HG02840 (cell line): ENCODE data around the gene CFAP57.
"Not testable (repeated sequence)": the region's sequence is repeated elsewhere in the genome, so short reads cannot be mapped to it uniquely, and the experiment has no call there.

Experiments
- ATAC-seq: cut with Tn5 transposase; IDR thresholded peaks from one replicate; pipeline ENCODE4 v1.9.1; 2021; ENCODE audit warnings: mild to moderate bottlenecking, moderate library complexity, moderate number of reproducible peaks; ENCODE audit not compliant: unreplicated experiment, low FRiP score

The CFAP57 gene

DNA sequence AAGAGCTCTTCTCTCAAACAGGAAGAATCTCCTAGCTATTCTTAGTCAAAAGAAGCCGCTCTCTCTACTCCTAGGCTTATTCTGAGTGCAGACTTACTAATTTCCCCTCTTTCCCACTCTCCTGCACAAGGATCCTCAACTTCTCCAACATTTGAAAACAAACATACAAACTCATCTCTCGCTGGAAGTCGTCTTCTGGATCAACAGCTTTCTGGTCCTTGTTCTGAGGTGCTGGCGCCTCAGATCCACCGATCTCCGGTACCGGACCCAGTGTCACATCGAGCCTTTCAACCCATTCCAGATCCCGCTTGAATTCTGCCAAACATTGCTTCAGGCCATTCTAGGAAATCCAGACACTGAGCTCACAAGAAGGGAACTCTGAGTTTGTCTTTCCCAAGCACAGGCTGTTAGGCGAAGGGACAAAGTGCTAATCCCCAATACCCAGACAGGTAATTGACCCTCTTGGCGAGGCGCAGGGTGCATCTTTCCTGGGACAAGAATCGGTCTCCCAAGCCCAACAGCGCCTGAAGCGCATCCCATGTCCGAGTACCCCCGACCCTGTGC lies 736 bp upstream of the CFAP57 start:
- ATAC-seq: no peak

DNA sequence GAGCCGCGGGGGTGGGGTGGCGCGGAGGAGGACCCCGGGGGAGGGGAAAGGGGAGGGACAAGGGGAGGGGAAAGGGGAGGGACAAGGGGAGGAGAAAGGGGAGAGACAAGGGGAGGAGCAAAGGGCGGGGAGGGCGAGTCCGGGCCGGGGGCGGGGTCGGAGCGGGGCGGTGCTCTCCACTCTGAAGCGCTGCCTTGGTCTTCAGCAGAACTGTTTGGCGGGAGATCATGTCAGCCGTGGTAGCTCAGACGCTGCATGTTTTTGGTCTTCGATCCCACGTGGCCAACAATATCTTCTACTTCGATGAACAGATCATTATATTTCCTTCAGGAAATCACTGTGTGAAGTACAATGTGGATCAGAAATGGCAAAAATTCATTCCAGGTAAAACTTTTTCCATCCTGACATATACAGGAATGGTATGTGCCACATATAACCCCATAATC lies 420 bp downstream of the CFAP57 start:
- ATAC-seq: peak; percentile 36

DNA sequence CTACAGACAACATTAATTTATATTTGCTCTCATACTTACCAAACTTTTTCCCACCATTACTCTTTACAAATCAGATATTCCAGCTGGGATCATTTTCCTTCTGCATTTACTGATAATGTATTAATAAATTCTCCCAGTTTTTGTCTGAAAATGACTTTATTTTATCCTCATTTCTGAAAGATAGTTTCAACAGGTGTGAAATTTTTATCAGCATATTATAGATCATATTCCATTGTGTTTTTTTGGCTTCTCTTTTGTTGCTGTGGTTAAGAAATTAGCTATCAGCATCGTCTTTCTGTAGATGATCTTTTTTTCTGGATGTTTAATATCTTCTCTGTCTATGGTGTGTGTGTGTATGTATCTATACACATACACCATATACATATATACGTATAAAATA lies 2.7 kb downstream of the CFAP57 start:
- ATAC-seq: no peak

DNA sequence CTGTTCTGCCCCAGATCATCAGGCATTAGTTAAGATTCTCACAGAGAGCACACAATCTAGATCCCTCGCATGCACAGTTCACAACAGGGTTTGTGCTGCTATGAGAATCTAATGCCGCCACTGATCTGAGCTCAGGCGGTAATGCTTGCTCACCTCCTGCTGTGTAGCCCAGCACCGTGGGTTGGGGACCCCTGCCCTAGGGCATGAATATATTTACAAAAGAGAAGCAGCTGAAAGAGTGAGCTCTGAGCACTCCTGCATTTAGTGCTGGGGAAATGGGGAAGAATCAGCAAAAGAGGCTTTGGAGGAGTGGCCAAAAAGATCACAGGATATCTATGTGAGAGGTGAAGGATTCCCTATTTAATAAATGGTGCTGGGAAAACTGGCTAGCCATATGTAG lies 5.6 kb downstream of the CFAP57 start:
- ATAC-seq: no peak

DNA sequence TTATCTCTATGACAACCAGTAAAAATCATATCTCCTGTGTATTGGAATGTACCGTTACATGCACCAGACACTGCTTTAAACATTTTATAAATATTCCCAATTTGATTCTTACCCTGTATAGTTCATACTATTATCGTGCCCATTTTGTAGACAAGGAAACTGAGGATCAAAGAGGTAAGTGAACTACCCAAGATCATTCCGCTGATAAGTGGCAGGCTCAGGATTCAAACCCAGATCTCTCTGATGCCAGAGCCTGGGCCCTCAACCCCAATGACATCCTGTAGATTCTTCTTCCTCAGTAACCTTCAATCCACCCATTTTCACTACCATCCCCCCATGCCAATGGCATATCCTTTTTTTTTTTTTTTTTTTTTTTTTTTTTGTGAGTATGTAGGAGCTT lies 12.3 kb downstream of the CFAP57 start:
- no peak for ATAC-seq

DNA sequence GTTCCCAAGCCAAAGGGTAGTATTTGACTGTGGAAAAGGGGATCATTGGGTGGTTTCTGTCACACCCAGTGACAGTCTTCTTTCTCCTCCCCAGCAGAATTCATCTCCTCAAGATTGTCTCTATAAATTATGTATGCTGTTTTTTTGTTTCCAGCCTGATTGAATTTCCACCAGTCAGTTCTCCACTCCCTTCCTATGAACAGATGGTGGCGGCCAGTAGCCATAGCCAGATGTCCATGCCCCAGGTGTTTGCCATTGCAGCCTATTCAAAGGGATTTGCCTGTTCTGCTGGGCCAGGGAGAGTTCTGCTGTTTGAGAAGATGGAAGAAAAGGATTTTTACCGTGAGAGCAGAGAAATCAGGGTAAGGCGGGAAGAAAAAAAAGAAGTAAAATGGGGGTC lies 12.9 kb downstream of the CFAP57 start:
- no peak for ATAC-seq

DNA sequence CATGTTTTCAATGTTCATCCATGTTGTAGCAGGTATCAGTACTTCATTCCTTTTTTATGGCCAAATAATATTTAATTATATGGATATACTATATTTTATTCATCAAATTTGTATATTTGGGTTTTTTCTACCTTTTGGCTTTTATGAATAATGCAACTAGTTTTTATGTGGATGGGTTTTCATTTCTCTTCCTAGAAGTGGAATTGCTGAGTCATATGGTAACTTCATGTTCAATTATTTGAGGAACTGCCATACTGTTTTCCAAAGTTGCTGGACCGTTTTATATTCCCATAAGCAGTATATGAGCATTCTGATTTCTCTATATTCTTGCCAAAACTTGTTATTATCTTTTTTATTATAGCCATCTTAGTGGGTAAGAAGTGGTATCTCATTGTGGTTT lies 16.0 kb downstream of the CFAP57 start:
- no peak for ATAC-seq

DNA sequence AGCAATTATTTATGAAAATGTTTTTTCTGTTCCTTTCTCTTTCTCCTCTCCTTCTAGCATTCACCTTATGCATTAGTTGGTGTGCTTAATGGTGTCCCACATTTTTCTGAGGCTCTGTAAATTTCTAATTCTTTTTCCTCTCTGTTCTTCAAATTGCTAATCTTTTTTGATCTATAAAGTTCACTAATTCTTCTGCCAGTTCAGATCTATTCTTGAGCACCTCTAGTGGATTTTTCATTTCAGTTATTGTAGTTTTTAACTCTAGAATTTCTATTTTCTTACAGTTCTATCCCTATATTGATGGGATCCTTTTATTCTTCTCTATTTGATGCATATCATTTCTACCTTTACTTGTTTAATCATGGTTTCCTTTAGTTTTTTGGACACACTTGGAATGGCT lies 22.4 kb downstream of the CFAP57 start:
- no peak for ATAC-seq

DNA sequence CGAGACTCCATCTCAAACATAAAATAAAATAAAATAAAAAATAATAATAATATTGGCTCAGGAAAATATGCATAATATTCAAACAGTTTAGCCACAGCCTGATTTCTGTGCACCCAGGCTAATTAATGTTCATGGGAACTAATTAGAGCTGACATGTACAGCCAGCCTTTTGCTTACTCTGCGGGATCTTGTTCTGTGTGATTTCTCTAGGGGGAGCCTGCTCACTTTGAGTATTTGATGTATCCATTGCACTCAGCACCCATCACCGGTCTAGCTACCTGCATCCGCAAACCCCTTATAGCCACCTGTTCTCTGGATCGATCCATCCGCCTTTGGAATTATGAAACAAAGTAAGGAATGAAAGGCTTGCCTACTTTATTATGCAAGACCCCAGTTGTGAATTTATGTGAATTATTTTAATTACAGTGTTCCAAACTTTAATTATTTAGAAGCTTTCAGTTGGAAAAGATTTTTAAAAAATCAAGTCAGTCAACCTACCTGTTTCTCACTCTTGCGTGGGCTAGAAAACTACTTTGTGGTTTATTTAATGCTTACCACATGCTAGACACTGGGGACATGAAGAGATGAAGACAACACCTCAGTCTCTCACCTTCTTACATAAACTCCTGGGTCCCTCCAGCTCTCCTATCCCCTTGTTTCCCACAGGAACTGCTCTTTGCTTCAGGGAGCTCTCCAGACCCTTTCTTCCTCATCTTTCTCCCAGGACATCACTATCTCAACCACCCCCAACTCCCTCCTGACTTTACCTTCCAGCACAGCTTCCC lies 25.4 kb downstream of the CFAP57 start:
- no peak for ATAC-seq

DNA sequence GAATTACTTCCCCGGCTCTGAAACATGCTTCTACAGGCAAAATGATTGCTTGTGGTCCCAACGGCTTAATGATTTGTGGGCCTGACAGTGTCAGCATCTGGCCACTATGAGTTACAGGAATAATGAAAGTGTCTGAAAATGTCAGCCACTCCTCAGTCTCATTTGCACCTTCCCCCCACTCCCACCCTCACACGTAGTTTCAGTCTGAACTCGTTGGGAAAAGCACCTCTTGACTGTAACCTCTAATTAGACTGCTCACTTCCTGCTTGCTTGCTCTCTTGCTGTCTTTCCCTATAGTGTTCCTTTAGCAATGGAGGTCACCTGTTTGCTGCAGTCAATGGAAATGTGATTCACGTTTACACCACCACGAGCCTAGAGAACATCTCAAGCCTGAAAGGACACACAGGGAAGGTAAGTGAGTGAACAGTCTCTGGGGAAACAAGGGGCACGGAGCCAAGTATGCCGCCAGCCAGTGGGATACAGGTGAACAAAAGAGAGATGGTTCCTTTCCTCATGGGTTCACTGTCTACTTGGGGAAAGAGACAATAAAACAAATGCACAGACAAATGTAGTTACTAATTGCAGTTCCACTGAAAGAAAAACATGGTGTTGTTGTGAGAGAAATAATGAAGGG lies 27.1 kb downstream of the CFAP57 start:
- ATAC-seq: peak; percentile 71

DNA sequence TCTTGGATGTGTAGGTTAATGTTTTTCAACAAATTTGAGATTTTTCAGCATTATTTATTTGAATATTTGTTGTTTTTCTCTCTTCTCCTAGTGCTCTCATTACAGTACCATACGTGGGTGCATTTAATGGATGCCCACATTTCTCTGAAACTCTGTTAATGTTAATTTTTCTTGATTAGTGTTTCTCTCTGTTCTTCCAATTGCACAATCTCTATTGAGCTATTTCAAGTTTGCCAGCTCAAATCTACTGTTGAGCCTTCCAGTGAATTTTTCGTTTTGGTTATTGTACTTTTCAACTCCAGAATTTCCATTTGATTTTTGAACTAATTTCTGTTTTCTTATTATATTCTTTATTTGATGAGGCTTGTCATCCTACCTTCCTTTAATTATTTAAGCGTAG lies 31.7 kb downstream of the CFAP57 start:
- no peak for ATAC-seq

DNA sequence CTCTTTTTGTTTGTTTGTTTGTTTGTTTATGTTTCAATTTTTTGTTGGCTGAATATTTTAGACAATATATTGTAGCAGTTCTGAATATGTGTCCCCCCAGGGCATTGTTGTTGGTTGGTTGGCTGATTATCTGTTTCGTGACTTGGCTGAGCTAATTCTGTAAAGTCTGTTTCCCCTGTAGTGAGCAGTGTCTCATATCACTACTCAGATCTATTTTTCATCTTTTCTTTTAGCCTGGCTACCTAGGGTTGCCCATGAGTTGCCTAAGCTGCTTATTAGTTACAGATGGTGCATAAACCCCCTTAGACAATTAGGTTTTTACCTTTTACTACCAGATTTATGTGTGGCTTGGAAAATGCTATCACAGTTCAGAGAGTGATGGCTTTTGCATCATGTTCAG lies 32.3 kb downstream of the CFAP57 start:
- no peak for ATAC-seq

DNA sequence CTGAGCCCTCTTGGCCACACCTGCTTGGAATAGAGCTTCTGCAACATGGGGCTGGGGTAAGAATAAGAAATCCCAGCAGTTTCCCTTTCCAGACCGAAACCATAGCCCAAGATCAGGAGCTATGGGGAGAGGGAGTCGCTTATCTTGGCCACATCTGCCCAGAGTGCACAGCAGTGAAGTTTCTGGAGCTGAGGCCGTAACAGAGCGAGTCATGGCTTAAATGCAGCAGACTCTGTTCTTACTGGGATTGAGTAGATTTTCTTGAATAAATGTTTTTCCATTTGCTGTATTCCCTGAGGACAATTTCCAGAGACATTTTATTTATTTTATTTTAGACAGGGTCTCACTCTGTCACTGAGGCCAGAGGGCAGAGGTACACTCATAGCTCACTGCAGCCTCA lies 33.5 kb downstream of the CFAP57 start:
- ATAC-seq: no peak

DNA sequence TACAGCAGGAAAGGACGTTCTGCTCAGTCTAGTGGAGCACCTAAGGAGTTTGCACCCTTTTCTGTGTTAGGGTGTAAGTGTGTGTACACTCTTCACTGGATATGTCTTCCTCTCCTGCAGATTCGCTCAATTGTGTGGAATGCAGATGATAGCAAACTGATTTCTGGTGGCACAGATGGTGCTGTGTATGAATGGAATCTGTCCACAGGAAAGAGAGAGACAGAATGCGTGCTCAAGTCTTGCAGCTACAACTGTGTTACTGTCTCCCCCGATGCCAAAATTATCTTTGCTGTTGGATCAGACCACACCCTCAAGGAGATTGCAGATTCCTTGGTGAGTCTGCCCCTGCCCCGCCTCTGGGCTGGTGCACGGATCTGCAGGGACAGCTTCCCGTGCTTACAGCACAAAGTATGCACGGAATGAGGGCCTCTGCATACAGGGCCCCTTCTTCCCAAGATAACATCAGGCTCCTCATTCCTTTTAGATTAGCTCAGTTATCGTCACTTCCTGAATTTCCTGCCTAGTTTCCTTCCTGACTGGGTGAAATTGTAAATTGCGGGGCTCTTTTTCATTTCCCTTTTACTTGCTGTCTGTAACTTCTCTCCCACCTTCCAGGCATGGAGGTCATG lies 34.6 kb downstream of the CFAP57 start:
- ATAC-seq: no peak

DNA sequence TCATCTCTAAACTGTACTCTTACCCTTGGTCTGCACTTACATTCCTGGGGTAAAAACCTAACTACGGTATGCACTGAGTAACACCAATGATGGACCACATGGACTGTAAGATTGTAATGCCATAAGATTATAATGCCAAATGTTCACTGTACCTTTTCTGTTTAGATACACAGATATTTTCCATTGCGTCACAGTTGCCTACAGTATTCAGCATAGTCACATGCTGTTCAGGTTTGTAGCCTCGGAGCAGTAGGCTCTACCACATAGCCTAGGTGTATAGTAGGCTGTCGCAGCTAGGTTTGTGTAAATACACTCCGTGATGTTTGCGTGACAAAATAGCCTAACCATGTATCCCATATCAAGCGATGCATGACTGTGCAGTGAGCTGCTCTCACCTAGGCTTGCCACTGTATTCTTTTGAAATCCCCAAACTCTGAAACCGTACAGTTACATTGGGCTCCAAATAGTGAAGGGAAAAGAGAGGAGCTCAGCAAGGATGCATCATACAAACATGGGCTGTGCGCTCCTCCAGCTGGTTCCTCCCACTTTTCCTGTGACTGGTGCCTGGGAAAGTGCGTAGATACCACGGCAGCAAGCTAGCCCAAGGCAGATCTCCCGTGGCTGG lies 35.2 kb downstream of the CFAP57 start:
- no peak for ATAC-seq

DNA sequence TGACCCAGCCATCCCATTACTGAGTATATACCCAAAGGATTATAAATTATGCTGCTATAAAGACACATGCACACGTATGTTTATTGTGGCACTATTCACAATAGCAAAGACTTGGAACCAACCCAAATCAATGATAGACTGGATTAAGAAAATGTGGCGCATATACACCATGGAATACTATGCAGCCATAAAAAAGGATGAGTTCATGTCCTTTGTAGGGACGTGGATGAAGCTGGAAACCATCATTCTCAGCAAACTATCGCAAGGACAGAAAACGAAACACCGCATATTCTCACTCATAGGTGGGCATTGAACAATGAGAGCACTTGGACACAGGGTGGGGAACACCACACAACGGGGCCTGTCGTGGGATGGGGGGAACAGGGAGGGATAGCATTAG lies 36.1 kb downstream of the CFAP57 start:
- not testable (repeated sequence) for ATAC-seq

DNA sequence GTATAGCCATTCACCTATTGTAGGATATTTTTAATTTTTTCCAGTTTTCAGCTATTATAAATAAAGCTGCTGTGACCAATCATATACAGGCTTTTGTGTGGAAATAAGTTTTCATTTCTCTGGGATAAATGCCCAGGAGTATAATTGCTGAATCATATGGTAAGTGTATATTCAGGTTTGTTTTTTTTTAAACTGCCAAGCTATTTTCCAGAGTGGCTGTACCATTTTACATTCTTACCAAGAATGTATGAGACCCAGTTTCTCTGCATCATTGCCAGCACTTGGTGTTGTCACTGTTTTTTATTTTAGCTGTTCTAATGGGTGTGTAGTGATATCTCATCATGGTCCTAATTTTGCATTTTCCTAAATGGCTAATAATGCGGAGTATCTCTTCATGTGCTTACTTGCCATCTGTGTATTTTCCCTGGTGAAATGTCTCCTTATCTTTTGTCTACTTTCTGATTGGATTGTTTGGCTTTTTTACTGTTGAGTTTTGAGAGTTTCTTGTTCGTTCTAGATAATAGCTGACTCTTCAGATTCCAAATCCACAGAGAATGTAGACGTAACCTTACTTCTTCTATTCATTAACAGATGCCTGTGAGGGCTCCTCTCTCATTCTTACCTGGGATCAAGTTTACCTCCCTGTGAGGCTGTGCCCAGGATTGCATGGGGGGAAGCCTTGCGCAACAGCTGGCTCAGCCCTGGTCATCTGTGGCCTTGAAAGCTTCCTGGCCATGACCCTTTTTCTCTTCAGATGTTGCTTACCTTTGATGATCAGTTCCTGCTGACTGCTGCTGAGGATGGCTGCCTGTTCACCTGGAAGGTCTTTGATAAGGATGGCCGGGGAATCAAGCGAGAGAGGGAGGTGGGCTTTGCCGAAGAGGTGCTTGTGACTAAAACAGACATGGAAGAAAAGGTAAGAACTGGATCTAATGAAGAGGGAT lies 42.6 kb downstream of the CFAP57 start:
- no peak for ATAC-seq

DNA sequence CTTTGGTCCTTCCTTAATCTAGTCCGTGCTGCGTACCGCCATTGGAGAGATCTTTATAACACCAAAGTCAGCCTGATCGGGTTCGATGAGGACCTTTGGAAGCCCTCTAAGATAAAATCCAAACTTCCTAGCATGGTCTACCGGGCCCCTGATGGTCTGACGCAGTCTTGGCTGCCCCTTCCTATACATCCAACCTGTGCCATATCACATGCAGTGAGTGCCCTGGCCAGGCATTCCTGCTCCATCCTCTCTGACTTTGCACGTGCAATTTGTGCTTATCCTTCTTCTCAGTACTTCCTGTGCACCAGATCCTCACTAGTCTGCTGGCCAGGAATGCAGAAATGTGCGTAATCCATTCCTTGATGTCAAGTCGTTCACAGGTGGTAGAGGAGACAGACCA lies 45.6 kb downstream of the CFAP57 start:
- no peak for ATAC-seq

DNA sequence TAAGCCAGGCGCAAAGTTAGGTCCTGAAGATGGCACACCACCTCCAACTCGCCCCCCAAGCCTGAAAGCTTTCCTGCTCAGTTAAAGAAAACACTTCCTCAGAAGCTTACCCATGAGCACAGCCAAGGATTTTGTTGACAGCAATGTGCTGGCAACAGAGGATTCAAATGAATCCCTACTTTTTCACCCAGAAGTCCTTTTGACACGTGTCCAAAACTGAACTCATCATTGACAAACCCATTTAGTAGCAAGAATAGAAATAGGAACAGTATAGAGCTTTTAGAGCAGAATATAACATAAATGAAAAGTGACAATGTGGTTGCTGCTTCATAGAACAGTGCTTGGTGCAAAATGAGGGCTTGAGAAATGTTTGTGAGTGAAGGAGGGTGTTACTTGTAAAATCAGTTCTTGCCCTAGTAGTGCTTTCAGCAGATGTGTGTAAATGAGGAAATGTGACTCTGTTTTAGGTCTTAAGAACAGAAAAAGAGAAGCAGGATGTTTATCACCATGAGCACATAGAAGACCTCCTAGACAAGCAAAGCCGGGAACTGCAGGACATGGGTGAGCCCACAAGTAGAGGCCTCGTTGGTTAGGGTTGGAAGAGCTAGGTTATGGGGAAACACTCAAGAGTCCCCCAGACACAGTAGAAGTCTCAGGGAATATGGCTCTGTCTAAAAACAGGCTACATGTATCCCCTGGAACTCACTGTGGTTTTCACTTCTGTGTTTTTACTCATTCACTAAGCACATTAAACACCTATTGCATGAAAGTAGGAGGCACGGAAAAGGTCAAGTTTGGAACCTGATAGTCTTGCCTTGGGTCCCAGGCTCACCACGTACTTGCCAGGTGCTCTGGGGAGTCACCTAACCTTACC lies 49.0 kb downstream of the CFAP57 start:
- ATAC-seq: no peak
